Lower lobe of right lung (tissue), 2 donors: ENCODE measurements around the gene RALBP1. TPM values are rescaled to one million over a fixed set of nuclear protein-coding genes. Genes with fewer than 3 reads are reported as not detected.
"Not testable (repeated sequence)": the region's sequence is repeated elsewhere in the genome, so short reads cannot be mapped to it uniquely, and the experiment has no call there.

Source experiments
- ATAC-seq, 2 donors: fragments of 200-7000 bp; cut with Tn5 transposase; one replicate each; pipeline ENCODE4 v1.9.1; 2020 to 2022; ENCODE audit warnings: mild to moderate bottlenecking in 2 of 2, moderate library complexity in 2 of 2
- DNase-seq: peaks from one replicate; pipeline ENCODE4 v3.0.0-alpha.2; 2020
- H3K27ac ChIP-seq: fragments of 200-600 bp; one replicate; pipeline ENCODE4 v1.8.0; 2022
- H3K27me3 ChIP-seq: fragments of 200-600 bp; one replicate; pipeline ENCODE4 v1.8.0; 2022; ENCODE audit warnings: low read depth
- H3K36me3 ChIP-seq: fragments of 200-600 bp; one replicate; pipeline ENCODE4 v1.8.0; 2022; ENCODE audit warnings: mild to moderate bottlenecking
- H3K4me1 ChIP-seq: fragments of 200-600 bp; one replicate; pipeline ENCODE4 v1.8.0; 2022
- H3K4me3 ChIP-seq: fragments of 200-600 bp; one replicate; pipeline ENCODE4 v1.8.0; 2022; ENCODE audit warnings: mild to moderate bottlenecking
- H3K9me3 ChIP-seq: fragments of 200-600 bp; one replicate; pipeline ENCODE4 v1.8.0; 2022
- intact Hi-C: fragments of 100-400 bp; cut with DNase I; formaldehyde crosslinking; loops from one replicate; pipeline ENCODE4 v1.11.0; 2022
- total RNA-seq: library from RNA; stranded (reverse); fragmentation: NEBNext Ultra II Directional; extraction: Animal tissue kit (Norgen Biotek cat#: 25700); gene quantifications from one replicate; pipeline ENCODE4 v1.2.1, GENCODE V29; 2021
- TF ChIP-seq, protein P1 (sequence below): fragments of 200-600 bp; IDR thresholded peaks from one replicate; pipeline ENCODE4 v1.8.0; 2022; ENCODE audit warnings: antibody characterized with exemption, mild to moderate bottlenecking
- donor health status: DM: no; HTN: yes; CAD: no; lungs with severe emphysema.

RALBP1 gene
- total RNA-seq, 1 donor from 2014 or later: 58.1 TPM

DNA sequence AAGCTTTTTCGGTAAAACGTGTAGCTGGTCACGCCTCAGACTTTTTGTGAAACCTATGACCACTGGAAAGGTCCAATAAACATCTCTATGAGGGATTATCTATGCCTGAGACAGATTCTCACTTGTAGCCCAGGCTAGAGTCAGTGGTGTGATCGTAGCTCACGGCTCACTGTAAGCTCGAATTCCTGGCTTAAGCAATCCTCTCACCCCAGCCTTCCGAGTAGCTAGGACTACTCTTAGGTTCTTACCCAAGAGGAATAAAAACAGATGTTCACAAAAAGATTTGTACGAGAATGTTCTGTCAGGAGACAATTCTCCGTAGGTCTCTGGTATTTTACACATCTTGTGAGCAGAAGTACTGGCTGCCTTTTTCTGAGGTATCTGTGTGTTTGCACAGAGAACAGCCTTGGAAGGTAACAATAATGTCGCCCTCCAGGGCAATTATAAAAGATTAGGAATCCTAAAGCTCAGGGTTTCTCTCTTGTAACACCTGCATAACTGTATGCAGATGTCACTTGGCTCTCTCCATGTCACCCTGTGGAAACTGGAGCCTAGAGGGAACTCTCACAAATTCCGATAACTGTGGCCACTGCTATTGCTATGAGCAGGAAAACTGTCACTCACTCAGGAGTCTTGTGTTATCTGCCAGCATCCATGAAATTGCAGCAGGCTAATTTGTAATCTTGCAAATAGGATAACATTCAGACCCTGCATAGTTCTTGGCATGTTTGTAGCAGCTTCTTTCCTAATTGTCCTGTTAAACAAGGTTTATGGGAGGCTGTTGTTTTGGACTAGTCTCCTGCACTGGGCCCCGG, 25.5 kb upstream of the RALBP1 start:
- TF ChIP-seq, protein P1, sequence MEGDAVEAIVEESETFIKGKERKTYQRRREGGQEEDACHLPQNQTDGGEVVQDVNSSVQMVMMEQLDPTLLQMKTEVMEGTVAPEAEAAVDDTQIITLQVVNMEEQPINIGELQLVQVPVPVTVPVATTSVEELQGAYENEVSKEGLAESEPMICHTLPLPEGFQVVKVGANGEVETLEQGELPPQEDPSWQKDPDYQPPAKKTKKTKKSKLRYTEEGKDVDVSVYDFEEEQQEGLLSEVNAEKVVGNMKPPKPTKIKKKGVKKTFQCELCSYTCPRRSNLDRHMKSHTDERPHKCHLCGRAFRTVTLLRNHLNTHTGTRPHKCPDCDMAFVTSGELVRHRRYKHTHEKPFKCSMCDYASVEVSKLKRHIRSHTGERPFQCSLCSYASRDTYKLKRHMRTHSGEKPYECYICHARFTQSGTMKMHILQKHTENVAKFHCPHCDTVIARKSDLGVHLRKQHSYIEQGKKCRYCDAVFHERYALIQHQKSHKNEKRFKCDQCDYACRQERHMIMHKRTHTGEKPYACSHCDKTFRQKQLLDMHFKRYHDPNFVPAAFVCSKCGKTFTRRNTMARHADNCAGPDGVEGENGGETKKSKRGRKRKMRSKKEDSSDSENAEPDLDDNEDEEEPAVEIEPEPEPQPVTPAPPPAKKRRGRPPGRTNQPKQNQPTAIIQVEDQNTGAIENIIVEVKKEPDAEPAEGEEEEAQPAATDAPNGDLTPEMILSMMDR: no peak
- H3K9me3 ChIP-seq: peaks cover 7% of the 10 kb centered on the region
- intact Hi-C loops: no loop called here
- no peak for DNase-seq
- no peak for ATAC-seq
- no peaks in the 10 kb centered on the region for H3K36me3 ChIP-seq
- H3K27ac ChIP-seq: no peak overlapping the region
- H3K27me3 ChIP-seq: no peaks in the 10 kb centered on the region
- no peak overlapping the region for H3K4me3 ChIP-seq
- H3K4me1 ChIP-seq: no peaks in the 10 kb centered on the region

DNA sequence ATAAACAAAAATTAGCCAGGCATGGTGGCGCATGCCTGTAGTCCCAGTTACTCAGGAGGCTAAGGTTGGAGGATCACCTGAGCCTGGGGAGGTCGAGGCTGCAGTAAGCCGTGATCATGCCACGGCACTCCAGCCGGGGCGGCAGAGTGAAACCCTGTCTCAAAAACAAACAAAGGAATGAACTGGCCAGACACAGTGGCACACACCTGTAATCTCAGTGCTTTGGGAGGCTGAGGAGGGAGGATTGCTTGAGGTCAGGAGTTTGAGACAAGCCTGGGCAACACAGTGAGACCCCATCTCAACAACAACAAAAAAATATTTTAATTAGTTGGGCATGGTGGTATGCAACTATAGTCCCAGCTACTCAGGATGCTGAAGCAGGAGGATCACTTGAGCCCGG, 24.4 kb upstream of the RALBP1 start:
- ATAC-seq, intact Hi-C loops, H3K27ac ChIP-seq, H3K4me3 ChIP-seq, H3K4me1 ChIP-seq, DNase-seq, H3K27me3 ChIP-seq, H3K36me3 ChIP-seq: not testable (repeated sequence)
- H3K9me3 ChIP-seq: peaks cover 12% of the 10 kb centered on the region

DNA sequence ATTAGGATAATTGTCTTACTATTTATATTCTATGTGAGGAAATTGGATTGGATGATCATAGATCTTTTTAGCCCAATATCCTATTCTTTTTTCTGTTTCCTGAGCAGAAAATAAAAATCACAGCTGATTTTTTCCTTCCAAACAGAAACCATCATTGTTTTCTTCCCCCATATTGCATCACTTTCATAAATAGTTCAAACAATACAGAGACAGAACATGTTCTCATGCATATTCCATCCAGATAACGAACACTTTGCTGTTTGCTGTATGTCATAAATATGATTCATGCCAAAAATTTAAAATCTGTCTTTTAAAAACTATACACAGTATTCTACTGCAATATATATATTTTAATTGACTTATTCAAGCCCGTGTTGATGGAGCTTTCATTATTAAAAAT, 22.0 kb upstream of the RALBP1 start:
- Histone ChIP-seq H3K27me3 (no peaks in the 10 kb centered on the region), H3K4me3 (no peak overlapping the region), H3K9me3 (peaks cover 13% of the 10 kb centered on the region), H3K27ac (no peak overlapping the region), H3K4me1 (no peaks in the 10 kb centered on the region), H3K36me3 (no peaks in the 10 kb centered on the region)
- TF ChIP-seq, protein P1: no peak
- DNase-seq (no peak), ATAC-seq (no peak)
- intact Hi-C loops: no loop called here

DNA sequence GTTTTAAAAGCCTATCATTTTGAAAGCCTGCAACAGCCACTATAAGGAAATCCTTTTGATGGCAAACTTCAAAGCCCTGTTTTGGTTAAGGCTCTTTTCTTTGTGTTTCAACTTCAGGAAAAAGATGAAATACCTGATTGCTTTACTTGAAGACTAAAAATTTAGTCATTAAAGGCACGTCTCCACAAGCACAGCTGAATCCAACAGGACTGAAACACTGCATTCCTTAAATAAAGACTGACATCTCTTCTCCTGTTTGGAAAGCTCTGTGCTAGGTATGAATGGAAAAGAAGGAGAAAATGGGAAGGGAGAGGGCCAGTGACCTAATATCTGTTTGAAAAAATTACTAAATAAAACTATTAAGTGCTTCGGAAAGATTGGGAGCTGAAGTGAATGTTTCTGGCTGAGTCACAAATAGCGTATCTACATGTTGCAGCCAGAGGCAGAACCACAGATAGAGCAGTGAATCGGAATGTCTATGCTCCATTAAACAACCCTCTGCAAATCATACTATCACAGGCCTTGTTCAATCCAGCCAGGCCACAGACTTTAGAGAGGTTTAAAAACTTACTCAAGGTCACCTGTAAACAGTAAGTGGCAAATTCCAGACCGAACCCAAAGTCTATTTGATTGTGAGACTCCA, 21.1 kb upstream of the RALBP1 start:
- ATAC-seq (no peak), DNase-seq (no peak)
- TF ChIP-seq, protein P1: no peak
- Histone ChIP-seq H3K4me3 (no peak overlapping the region), H3K4me1 (no peaks in the 10 kb centered on the region), H3K27me3 (no peaks in the 10 kb centered on the region), H3K9me3 (peaks cover 13% of the 10 kb centered on the region), H3K27ac (no peak overlapping the region), H3K36me3 (no peaks in the 10 kb centered on the region)
- intact Hi-C loops: no loop called here

DNA sequence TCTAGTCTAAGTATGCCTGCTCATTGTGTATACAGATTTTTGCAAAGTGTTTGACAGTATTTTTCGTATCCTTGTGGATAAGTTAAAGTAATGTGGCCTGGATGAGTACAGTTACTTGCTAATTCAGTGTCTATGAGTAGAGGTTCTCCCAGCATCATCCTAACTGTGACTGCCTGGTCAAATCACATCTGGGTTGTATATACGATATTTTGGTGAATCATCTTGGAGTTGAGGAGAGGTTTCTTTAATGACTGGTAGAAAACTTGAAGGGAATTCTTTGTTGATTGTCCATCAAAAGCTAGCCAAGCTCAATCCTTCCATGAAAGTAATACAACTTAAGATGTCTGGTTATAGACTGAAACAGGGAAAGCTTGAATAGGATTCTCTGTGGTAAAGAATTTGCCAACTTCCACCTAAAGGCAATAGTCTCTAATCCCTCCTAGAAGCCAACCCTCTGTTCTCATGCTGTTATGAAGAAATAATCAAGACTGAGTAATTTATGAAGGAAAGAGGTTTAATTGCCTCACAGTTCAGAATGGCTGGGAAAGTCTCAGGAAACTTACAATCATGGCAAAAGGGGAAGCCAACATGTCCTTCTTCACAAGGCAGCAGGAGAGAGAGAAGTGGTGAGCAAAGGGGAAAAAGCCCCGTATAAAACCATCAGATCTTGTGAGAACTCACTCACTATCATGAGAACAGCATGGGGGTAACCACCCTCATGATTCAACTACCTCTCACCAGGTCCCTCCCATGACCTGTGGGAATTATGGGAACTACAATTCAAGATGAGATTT, 19.4 kb upstream of the RALBP1 start:
- intact Hi-C loops: no loop called here
- ATAC-seq (no peak), DNase-seq (no peak)
- H3K4me1 ChIP-seq: no peaks in the 10 kb centered on the region
- no peak overlapping the region for H3K27ac ChIP-seq
- peaks cover 13% of the 10 kb centered on the region for H3K9me3 ChIP-seq
- no peak overlapping the region for H3K4me3 ChIP-seq
- TF ChIP-seq, protein P1: no peak
- no peaks in the 10 kb centered on the region for H3K36me3 ChIP-seq
- no peaks in the 10 kb centered on the region for H3K27me3 ChIP-seq
